ENCODE measurements around the gene TRIM2.

Gene TRIM2

DNA sequence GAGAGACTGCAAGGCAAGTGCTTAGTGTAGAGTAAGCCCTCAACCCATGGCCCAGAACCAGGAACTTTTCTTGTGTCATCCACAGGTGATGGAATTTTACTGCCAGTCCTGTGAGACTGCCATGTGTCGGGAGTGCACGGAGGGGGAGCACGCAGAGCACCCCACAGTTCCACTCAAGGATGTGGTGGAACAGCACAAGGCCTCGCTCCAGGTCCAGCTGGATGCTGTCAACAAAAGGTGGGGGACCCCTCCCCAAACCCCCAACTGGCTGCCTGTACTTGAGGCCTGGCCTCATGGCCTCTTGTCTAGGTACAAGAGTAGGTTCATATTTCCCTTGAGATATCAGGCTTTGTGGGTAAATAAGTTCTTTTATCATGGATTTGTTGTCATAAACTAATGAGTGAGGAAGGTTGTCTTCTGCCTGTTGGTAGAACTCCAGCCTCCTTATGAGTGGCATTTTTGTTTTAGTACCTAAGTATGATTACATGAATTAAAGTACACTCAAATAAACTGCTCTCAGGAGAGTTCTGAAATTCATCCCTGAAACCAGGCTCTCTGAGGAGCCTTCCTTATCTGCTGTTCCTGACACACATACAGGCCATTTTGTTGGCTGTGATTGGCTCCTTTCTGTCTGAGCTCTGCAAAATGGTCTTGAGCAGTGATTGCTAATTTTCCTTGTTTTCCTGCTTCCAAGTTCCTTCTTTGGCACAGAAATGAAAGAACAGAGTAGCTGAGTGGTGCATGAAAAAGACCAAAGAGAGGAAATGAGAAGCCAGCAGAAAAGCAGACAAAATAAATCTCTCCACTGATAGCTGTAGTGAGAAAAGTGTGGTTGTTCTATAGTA lies 88.9 kb downstream of the TRIM2 start:
- no peak for DNase-seq (ENCODE audit: low read depth)

DNA sequence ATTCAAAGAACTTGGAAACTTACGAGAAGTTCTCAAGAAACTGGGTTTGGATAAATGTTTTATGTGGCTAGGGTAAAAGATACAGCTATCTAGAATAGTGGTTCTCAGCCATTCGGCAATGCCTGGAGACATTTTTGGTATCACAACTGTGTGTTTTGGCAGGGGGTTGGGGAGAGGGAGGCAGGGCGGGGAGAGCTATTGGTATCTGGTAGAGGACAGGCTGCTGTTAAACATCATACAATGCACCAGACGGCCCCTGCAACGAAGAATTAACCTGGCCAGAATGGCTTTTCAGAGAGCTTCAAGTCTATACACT lies 89.5 kb downstream of the TRIM2 start:
- no peak for DNase-seq (ENCODE audit: low read depth)
- TF ChIP-seq CTCF (IDR thresholded peaks at IDR 0.05; ENCODE audit: low read depth, low read length, missing control alignments), result no peak
- H3K4me3 ChIP-seq (ENCODE audit: low read depth, low read length), result no peak overlapping the region

More for the DNA sequence above, 88.9 kb downstream of the TRIM2 start:
- no peak overlapping the region for H3K4me3 ChIP-seq (ENCODE audit: low read depth, low read length)
- TF ChIP-seq CTCF (IDR thresholded peaks at IDR 0.05; ENCODE audit: low read depth, low read length, missing control alignments), result no peak

GRCh38 chr4:153294631-153295030 lies 90.4 kb downstream of the TRIM2 start:
- DNase-seq (ENCODE audit: low read depth), result no peak
- H3K4me3 ChIP-seq (ENCODE audit: low read depth, low read length), result no peak overlapping the region
- no peak for TF ChIP-seq CTCF (IDR thresholded peaks at IDR 0.05; ENCODE audit: low read depth, low read length, missing control alignments)

DNA sequence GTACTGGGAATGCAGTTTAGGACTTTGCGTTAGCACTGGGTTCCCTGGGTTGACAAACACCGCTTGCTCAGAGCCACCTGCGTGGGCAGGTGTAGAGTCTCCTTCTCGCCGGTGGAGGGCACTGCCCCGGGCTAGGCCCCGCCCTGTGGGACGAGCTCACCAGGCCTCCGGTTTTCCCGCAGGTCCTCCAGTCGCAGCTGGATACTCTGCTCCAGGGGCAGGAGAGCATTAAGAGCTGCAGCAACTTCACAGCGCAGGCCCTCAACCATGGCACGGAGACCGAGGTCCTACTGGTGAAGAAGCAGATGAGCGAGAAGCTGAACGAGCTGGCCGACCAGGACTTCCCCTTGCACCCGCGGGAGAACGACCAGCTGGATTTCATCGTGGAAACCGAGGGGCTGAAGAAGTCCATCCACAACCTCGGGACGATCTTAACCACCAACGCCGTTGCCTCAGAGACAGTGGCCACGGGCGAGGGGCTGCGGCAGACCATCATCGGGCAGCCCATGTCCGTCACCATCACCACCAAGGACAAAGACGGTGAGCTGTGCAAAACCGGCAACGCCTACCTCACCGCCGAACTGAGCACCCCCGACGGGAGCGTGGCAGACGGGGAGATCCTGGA lies 91.0 kb downstream of the TRIM2 start:
- DNase-seq (ENCODE audit: low read depth), result no peak
- no peak for TF ChIP-seq CTCF (IDR thresholded peaks at IDR 0.05; ENCODE audit: low read depth, low read length, missing control alignments)
- H3K4me3 ChIP-seq (ENCODE audit: low read depth, low read length), result no peak overlapping the region

DNA sequence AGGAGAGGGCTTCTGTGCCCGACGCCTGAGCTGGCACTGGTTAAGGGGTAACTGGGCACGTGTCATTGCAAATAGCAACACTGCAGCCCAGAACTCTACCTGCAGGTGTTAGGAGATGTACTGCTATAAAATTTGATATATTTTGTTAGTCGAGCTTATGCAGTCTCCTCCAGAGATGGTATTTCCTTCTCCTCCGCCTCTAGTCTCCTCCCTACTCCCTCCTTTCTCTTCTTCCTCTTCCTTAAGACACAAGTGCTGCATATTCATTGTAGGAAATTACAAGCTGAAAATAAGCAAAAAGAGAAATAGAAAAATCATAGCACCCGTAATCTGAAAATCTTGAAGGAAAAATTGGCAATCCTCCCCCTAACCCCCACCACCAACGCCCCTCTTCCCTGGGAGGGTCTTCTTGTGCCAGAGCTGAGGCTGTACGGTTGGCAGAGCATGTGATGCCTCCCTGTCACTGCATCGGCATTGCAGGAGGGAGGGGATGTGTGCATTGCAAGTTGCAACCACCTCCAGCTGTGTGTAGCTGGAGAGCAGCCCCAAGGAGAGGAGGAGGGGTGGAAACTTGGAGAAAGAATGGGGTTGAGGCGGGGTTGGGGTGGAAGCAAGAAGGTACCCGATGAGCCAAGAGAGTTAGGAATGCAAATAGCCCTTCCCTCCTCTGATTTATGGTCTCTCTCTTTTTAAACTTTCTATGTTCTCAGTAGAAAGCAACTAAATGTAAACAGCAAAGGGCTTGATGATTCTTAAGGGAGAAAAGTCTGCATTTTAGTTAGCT lies 92.0 kb downstream of the TRIM2 start:
- DNase-seq (ENCODE audit: low read depth), result no peak
- no peak overlapping the region for H3K4me3 ChIP-seq (ENCODE audit: low read depth, low read length)
- no peak for TF ChIP-seq CTCF (IDR thresholded peaks at IDR 0.05; ENCODE audit: low read depth, low read length, missing control alignments)

DNA sequence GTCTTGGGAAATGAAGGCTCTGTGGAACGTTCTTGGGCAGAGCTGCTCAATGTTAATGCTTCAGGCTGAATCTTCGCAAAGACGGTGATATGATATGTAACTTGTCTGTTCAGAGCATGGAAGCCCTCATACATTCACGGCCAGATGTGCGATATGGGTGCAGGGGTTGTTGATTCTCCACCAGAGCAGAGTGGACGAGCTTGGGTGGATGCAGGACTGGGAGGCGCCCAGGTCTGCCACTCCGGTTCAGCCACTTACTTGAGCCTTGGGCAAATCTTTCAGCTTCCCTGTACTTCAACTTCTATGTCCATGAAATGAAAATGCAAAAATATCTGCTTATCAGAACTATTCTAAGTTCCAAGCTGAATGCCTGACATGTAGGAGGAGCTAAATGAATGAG lies 92.9 kb downstream of the TRIM2 start:
- DNase-seq (ENCODE audit: low read depth), result no peak
- no peak overlapping the region for H3K4me3 ChIP-seq (ENCODE audit: low read depth, low read length)
- no peak for TF ChIP-seq CTCF (IDR thresholded peaks at IDR 0.05; ENCODE audit: low read depth, low read length, missing control alignments)

All from GM12864 (cell line).